HG02973 (cell line): Measurements from ENCODE around the gene MS4A10.

Experiments used
- ATAC-seq: cut with Tn5 transposase; IDR thresholded peaks from one replicate; pipeline ENCODE4 v1.9.1; 2021; ENCODE audit warnings: moderate library complexity; ENCODE audit not compliant: unreplicated experiment

MS4A10 gene

DNA sequence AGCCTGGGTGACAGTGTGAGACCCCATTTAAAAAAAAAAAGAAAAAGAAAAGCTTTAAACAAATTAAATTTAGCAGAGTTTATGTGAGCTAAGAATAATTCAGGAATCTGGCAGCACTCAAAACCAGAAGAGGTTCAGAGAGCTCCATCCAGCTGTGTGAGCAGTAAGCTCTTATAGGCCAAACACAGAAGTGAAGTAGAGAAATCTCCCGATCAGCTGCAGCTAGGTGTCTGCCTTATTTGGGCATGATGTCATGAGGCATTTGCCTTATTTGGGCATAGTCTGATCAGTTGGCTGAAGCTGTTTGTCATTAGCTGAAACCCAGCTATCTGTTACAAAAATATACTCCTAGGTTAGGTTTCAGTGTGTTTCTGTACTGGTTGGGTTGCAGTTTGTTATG lies 20.3 kb upstream of the MS4A10 start:
- no peak for ATAC-seq

DNA sequence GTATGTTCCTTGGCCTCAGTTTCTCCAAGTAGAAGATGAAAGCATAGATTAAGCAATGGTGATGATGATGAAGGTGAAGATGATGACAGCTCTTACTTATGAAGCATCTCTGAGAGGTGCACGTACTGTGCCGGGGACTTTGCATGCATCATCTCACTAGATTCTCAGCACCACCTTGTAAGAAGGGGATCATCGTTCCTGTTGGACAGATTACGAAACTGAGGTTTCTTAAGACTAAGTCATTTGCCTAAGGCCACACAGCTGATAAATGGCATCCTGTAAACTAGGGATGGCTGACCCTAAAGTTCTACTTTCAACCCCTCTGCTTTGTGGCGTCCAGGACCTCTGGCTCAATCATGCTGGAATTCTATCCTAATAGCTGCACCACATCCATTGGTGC lies 19.8 kb upstream of the MS4A10 start:
- ATAC-seq = no peak

DNA sequence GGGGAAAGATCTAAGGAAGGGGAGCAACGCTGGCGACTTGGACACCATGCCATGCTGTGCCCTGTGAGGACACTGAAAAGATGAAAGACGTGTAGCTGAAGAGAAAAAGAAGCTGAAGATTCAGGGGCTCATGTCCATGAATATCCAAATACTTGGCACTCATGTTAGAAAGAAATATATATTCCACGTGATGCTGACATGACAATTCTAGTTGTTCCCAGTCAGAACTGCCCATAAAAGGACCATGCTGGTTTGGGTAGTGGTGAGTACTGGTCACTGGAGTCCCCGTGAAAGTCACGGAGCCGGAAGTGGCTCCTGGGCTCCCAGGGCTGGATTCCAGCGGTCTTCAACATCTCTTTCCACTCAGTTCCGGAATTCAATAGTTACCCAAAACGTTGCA lies 18.6 kb upstream of the MS4A10 start:
- no peak for ATAC-seq

DNA sequence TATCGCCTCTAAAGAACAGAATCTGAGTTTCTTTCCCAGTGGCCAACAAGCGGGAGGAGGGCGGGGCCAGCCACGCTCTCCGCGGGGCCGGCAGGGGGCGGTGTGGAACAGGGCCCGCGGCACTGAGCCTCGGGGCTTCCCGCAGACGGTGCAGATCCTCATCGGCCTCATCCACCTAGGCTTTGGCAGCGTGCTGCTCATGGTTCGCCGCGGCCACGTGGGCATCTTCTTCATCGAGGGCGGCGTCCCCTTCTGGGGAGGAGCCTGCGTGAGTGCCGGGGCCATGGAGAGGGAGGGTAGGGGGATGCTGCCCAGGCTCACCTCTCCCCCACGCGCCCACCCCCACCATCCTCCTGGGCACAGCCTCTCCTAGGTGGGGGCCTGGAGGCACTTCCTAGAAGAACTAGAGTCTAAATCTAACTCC lies 17.7 kb upstream of the MS4A10 start:
- no peak for ATAC-seq

DNA sequence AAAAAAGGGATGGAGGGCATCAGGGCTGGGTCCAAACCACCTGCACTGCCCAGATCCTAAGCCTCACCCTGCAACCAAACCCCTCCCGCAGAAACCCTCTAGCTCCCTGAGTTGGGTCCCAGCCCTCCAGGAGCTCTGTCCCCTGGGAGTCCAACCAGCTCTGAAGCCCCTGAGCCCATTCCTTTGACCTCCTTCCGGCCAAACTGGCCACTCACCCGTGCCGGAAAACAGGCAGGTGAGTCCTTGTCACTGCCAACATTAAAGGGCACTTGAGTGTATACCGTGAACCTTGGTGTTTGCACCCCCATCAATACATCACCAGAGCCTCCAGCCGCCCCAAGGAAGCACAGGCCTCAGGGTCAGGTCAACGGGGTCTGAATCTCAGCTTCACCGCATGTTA lies 16.9 kb upstream of the MS4A10 start:
- no peak for ATAC-seq

DNA sequence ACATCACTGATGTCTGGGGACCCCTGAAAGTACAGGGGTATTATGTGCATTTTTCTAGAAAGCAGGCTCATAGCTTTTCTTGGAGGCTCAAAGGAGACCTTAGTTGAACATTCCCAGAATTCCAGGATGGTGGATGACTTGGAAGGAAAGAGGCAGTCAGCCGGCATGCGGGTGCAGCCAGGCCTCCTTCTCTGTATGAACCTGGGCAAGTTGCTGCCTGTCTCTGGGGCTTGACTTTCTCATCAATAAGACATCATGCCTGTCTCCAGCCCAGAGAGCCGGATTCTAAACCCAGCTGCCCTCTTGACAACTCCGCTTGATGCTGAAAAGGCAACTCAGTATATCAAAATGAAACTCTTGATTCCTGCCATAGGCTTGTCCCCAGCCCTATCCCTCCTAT lies 15.9 kb upstream of the MS4A10 start:
- no peak for ATAC-seq

DNA sequence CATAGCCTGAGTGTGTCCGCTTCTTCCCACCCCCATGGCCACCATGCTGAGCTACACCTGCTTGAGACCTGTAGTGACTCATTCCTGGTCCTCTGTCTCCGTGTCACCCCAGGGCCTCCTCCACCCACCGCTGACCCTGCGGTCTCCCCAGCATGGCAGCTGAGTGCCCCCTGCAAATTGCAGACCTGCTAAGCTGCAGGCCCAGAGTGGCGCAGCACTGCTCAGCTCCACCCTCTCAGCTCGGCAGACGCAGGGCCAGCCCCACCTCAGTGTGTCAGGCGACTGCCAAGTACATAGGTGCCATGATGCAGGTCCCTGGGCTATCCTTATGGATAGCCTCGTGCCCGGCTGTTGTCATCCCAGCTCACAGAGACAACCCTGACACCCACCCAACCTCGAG lies 15.3 kb upstream of the MS4A10 start:
- ATAC-seq = no peak

DNA sequence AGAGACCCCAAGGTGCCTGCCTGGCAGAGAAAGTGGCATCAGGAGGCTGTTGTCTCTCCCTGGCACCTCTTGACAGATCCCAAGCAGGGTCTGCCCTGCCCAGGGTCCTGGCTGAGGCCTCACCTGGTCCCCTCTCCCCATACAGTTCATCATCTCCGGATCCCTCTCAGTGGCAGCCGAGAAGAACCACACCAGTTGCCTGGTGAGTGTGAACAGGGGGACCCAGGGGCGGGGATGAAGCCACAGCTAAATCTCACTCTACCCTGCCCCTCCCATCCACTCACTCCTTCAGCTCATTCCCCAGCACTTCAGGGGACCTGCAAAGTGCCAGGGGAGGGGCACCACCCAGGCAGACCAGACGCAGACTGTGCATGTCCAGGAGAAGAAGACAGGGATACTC lies 14.0 kb upstream of the MS4A10 start:
- ATAC-seq = no peak

DNA sequence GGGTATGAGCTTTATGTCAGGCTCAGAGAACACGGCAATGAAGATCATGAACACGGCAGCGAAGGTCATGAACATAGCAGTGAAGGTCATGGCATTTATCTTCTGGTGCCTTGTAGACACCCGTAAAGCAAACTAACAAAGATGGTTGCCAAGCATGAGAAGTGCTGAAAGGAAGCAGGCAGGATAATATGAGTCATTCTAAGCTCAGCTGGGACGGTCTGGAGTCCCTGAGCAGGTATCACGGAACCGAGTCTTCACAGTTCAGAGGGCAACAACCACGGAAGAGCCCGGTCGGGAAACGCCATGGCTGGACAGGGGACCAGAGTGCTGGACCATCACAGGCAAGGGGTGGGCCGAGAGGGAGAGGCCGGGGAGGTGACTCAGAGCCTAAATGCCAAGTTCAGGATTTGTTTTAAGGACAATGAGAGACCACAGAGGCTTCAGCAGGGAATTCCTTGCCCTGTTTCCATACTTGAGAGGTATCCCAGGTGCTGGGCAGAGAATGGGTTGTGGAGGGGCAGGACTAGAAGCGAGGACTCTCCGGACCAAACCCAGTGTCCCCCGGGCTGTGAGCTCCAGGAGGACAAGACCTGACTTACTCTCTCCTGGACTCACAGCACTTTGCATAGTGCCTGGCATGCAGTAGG lies 13.1 kb upstream of the MS4A10 start:
- ATAC-seq = peak; percentile 41

DNA sequence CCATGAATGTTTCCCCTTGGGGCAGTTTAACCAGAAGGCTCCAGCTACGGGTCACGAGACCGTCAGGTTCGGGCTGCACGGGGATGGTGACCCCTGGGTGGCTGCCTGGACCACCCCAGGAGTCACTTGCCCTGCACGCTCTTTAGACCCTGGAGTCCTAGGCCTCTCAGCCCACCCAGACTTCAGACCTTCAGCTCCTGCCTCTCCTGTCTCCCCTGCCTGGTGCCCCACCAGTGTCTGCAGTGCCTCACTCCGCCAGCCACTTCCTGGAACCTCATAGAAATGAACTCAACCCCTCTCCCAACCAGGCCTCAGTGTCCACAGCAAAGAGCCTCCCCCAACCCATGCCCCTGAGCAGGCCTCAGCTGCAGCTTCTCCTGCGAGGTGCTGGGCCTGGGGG lies 12.5 kb upstream of the MS4A10 start:
- ATAC-seq = no peak

DNA sequence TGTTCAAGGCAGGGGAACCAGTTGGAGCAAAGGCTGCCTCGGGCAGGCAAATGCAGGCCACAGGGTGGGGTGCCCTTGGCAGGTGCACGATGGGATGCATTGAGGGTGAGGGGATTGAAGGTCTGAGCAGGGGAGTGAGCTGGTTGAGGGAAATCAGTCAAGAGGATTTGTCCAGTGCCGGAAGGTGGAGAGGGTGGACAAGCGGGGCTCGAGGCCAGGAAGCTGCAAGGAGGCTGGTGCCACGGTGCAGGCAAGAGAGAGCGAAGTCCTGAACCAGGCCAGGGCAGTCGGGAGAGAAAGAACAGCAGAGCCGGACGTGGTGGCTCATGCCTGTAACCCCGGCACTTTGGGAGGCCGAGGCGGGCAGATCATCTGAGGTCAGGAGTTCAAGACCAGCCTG lies 10.4 kb upstream of the MS4A10 start:
- ATAC-seq = no peak

DNA sequence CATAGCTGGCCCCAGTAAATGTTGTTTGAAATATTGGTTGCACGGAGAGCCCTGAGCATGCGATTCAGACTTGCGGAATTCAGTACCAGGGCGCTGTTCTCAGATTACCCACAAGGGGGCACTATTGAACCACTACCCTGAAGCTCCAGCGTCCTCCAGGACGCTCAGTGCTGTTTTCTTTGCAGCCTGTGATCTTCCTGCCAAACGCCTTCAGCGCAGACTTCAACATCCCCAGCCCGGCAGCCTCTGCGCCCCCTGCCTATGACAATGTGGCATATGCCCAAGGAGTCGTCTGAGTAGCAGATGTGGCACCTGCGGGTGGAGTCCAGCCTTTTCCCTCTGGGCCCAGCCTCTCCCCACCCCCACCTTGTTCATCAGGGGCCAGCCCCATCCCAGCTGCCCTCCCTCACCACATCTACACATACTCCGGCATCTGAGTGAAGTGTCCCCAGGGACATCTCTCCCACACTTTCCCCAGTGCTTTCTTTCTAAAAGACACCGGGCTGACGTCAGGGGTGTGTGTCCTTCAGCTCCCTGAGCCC lies 9.6 kb upstream of the MS4A10 start:
- ATAC-seq = peak; percentile 46

DNA sequence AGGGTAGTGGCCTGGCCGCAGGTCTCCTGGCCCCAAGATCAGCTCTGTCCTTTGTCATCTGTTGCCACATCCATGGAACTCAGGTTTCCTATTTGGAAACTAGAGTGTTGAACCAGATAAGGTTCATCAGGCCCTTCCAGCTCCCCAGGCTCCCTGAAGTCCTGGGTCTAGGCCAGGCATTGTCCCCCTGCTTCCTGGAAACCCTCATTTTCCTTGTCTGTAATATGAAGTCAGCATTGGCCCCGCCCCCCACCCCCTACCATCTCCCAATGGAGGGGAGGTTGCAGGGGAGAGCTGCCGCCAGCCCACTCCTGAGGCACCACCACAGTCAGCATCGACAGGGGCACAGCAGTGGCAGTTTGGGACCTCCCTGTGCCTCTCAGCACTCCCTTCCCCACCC lies 9.0 kb upstream of the MS4A10 start:
- no peak for ATAC-seq

DNA sequence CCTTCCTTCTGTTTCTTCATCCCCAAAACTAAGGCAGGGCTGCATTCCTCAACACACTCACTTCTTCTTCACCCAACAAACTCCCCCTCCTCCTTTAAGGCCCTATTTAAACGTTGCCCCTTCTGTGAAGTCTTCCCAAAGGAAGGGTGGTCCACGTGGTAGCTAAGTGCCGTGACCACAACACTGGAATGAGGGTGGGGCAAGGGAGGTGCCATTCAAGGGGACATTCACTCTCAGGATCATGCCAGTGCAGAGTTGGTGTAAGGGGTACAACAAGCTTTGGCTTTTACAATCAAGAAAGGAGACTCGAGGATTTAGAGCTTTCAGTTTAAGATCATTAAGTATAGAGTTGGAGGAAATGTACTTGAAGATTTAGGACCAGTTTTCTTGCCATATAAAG lies 8.0 kb upstream of the MS4A10 start:
- ATAC-seq = no peak

DNA sequence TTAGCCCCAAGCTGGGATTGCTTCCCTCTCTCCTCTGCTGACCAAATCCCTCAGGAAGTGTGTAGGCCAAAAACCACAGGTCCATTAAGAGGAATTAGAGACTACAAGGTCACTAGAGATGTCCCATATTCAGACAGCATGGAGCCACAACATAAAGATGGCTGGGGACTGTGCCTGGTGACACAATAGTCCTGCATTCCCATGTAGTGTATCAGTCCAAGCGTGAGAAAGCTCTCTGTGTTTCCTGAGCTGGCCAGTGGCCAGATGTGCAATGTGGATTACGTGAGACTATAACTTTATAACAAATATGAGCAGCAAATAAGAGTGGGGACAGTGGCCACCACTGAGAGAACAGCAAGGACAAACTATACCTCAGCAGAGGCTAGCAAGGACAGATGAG lies 7.6 kb upstream of the MS4A10 start:
- no peak for ATAC-seq

DNA sequence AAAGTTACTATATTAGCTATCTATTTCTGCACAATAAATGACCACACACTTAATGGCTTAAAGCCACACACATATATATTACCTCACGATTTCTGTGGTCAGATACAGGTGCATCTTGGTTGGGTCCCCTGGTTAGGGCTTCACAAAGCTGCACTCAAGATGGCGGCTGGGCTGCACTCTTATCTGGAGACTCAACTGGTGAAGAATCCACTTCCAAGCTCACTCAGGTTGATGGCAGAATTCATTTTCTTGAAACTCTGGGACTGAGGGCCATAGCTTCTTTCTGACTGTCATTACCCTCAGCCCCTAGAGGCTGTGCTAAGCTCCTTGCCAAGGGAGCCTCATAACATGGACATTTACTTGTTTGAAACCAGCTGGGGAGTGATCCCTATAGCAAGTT lies 5.1 kb upstream of the MS4A10 start:
- ATAC-seq = no peak

DNA sequence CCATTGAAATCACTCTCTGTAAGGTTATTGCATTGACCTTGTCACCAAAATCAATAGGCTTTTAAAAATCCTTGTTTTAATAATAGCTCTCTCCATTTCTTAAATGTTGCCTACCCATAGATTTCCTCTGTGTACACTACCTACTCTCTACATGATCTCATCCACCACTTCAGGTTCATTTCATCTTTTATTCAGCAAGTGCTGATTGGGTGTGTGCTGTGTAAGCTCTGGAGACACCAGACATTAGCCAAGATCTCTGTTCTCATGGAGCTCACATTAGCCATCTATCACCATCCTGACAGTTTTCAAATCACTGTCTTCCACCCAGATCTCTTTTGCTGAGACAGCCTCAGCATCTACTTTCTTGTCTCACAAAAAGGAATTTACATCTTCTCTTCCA lies 4.4 kb upstream of the MS4A10 start:
- ATAC-seq = no peak

DNA sequence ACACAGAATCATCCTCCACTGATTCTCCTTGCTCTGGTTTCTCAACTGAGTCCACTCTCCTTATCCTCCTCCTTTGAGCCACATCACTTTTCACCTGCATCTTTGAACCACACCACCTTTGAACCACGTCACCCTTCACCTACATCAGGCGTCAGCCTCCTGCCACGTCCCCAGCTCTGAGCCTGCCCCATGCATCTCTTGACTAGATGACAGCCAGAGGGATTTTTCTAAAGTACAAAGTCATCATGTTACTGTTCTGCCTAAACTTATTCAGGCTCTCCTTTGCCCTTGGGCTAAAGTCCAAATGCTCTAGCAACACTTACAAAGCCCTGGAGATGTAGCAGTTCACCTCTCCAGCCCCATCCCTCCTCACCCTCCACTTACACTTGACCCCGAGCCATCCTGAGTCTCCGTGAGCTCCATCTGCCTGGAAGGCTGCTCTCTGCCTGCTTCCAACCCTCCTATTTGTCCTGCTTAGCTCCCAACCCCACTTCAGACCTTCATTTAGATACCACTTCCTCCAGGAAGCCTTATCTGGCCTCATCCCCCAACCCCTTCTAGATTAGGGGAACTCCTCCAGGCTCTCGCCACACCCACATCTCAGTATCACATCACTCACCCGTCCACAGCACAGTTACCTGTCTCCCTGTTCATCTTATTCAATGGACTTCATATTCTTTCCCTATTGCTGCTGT lies 3.7 kb upstream of the MS4A10 start:
- no peak for ATAC-seq

DNA sequence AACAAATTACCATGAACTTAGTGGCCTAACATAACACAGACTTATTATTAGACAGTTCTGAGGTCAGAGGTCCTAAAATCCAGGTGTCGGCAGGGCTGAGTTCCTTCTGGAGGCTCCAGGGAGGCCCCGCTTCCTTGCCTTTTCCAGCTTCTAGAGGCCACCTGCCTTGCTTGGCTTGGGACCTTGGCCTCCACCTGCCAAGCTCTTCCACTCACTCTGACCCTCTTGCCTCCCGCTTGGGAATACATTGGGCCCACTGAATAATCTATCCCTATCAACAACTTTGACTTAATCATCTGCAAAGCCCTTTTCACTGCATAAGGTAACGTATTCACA lies 3.2 kb upstream of the MS4A10 start:
- ATAC-seq = no peak

DNA sequence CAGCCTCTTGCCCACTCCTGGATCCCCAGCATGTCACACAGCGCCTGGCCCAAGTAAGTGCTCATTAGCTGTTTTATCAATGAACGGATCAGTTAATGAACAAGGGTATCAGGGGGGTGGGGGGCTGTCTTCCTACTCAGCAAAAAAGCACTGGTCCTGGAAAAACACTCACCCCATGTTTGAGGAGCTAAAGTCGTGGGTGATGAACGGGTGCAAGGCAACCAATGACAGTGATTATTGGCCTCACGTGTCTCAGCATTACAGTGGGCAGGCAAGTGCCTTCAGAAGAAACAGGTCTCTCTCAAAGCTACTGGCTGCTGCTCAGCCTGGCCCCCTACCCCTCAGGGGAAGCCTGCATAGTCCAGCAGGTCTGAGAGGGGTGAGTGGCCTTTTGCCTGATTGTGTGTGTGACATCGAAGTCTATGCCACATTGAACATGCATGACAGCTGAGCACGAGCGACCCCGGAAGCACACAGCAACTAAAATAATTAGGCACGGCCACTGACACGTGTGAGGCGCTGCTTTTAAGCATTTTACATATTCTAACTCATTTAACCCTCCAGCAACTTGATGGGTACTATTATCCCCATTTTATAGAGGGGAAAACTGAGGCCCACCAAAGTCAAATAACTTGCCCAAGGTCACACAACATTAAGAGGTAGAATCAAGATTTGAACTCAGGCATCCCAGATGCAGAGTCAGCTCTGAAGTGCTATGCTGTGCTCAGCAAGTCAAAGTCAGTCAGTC lies 2.6 kb upstream of the MS4A10 start:
- ATAC-seq = no peak

DNA sequence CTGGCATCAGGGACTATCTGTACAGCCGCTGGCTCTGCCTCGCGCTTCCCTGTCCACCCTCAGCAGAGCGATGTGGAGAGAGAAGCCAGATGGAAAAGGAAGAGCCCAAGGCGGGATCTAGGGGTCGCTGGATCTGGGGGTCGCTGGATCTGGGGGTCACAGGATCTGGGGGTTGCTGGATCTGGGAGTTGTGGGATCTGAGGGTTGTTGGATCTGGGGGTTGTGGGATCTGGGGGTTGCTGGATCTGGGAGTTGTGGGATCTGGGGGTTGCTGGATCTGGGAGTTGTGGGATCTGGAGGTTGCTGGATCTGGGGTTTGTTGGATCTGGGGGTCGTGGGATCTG lies 2.0 kb upstream of the MS4A10 start:
- no peak for ATAC-seq

DNA sequence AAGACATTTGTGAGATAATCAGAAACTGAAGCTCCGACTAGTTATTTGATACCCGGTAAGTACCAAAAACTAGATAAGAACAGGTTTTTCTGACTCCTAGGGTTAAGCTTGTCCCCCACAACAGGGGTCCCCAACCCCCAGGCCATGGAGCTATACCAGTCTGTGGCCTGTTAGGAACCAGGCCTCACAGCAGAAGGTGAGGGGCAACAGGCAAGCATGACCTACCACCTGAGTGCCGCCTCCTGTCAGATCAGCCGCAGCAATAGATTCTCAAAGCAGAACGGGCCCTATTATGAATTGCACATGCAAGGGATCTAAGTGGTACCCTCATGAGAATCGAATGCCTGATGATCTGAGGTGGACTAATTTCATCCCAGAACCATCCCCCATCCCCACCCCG lies 1.2 kb upstream of the MS4A10 start:
- no peak for ATAC-seq
